Smooth muscle cell of trachea (primary cell): ENCODE data around the gene CTNS. TPM values are rescaled to one million over a fixed set of nuclear protein-coding genes. Genes with fewer than 3 reads are reported as not detected.

Source experiments
- total RNA-seq: library from RNA; depleted of rRNA; stranded (reverse); fragments of >200 nt; gene quantifications from 2 replicates; pipeline ENCODE4 v1.2.1, GENCODE V29; 2014

The CTNS gene
- 28.9 and 30.5 TPM in 2 replicates for total RNA-seq

GRCh38 chr17:3636154-3636907 lies at the start of gene CTNS, which contains the start of gene SHPK:
Gene CTNS, plus strand, starts transcription at chr17:3636760. Its CDS starts 3,447 bp downstream, at chr17:3640207.
Gene SHPK, minus strand, starts transcription at chr17:3636250. Its CDS starts 31 bp downstream, at chr17:3636219.

GRCh38 chr17:3668279-3669084 lies 31.9 kb downstream of the CTNS start, which contains the start of the genes EMC6 and TAX1BP3:
Gene EMC6, plus strand, starts transcription at chr17:3668812. Its CDS starts 335 bp downstream, at chr17:3669147.
Gene TAX1BP3, minus strand, starts transcription at chr17:3668578. Its CDS starts 52 bp downstream, at chr17:3668526.

GRCh38 chr17:3695723-3696411 lies 59.3 kb downstream of the CTNS start, which contains the start of gene P2RX5:
Gene P2RX5, minus strand, starts transcription at chr17:3696155. Its CDS starts 150 bp downstream, at chr17:3696005.

Other genes starting within 250 kb of the CTNS start
- 0.17 TPM in 1 of 2 replicates, not detected in the other for gene OR1E1, start 238.3 kb upstream of the CTNS start, total RNA-seq
- not detected in 2 replicates for gene OR3A3, start 225.4 kb upstream of the CTNS start, total RNA-seq
- not detected in 2 replicates for gene OR1E2, start 202.9 kb upstream of the CTNS start, total RNA-seq
- gene SPATA22, start 164.9 kb upstream of the CTNS start, total RNA-seq: 1.2 and 2.5 TPM in 2 replicates
- gene ASPA, start 160.8 kb upstream of the CTNS start, total RNA-seq: 1.2 and 1.8 TPM in 2 replicates
- 1.0 and 1.7 TPM in 2 replicates for gene TRPV3, start 78.9 kb upstream of the CTNS start, total RNA-seq
- gene TRPV1, start 27.3 kb upstream of the CTNS start, total RNA-seq: 2.0 and 6.6 TPM in 2 replicates
- 13.1 and 18.2 TPM in 2 replicates for gene SHPK, start 510 bp upstream of the CTNS start, total RNA-seq
- gene TAX1BP3, start 31.8 kb downstream of the CTNS start, total RNA-seq: 135 and 166 TPM in 2 replicates
- 12.6 and 14.7 TPM in 2 replicates for gene EMC6, start 32.1 kb downstream of the CTNS start, total RNA-seq
- 0.87 and 4.1 TPM in 2 replicates for gene P2RX5, start 59.4 kb downstream of the CTNS start, total RNA-seq
- 0.99 and 5.1 TPM in 2 replicates for gene HASPIN, start 87.1 kb downstream of the CTNS start, total RNA-seq
- 10.1 and 18.9 TPM in 2 replicates for gene ITGAE, start 164.4 kb downstream of the CTNS start, total RNA-seq
- 16.7 and 32.3 TPM in 2 replicates for gene NCBP3, start 209.5 kb downstream of the CTNS start, total RNA-seq